H9 (cell line): ENCODE results near the gene P3H3. TPM values are rescaled to one million over a fixed set of nuclear protein-coding genes. Genes with fewer than 3 reads are reported as not detected.

ENCODE experiments used
- DNase-seq: peaks from one replicate; pipeline ENCODE4 v3.0.0-alpha.2; 2017
- H2AFZ ChIP-seq: one replicate; pipeline ENCODE4 v1.6.1; 2013; ENCODE audit warnings: mild to moderate bottlenecking, low read length, control low read depth, moderate library complexity
- H2AK5ac ChIP-seq: 2 replicates; pipeline ENCODE4 v1.6.1; 2013; ENCODE audit warnings: low read length, control low read depth, mixed read lengths; ENCODE audit not compliant: insufficient read length
- H2BK120ac ChIP-seq: one replicate; pipeline ENCODE4 v1.6.1; 2013; ENCODE audit warnings: low read depth, mild to moderate bottlenecking, low read length, control low read depth, inconsistent platforms; ENCODE audit not compliant: poor library complexity, severe bottlenecking
- H2BK12ac ChIP-seq: 2 replicates; pipeline ENCODE4 v1.6.1; 2013; ENCODE audit warnings: low read length, control low read depth, mixed read lengths, low read depth; ENCODE audit not compliant: insufficient read length
- H2BK15ac ChIP-seq: 2 replicates; pipeline ENCODE4 v1.6.1; 2013; ENCODE audit warnings: low read depth, low read length, control low read depth
- H2BK20ac ChIP-seq: one replicate; pipeline ENCODE4 v1.6.1; 2013; ENCODE audit warnings: low read depth, mild to moderate bottlenecking, low read length, control low read depth, inconsistent platforms; ENCODE audit not compliant: poor library complexity, severe bottlenecking
- H2BK5ac ChIP-seq: 2 replicates; pipeline ENCODE4 v1.6.1; 2013; ENCODE audit warnings: low read length, control low read depth, mixed read lengths; ENCODE audit not compliant: insufficient read length
- H3K14ac ChIP-seq: 2 replicates; pipeline ENCODE4 v1.6.1; 2013; ENCODE audit warnings: low read length, control low read depth; ENCODE audit not compliant: insufficient read depth
- H3K18ac ChIP-seq: 2 replicates; pipeline ENCODE4 v1.6.1; 2013; ENCODE audit warnings: low read depth, mild to moderate bottlenecking, mixed read lengths, low read length, control low read depth; ENCODE audit not compliant: insufficient read length
- H3K23ac ChIP-seq: 2 replicates; pipeline ENCODE4 v1.6.1; 2013; ENCODE audit warnings: low read length, control low read depth, mixed read lengths, low read depth; ENCODE audit not compliant: insufficient read length
- H3K23me2 ChIP-seq: 2 replicates; pipeline ENCODE4 v1.6.1; 2013; ENCODE audit warnings: low read depth, mild to moderate bottlenecking, mixed read lengths, low read length, control low read depth; ENCODE audit not compliant: insufficient read length, poor library complexity, severe bottlenecking
- H3K27ac ChIP-seq: 2 replicates; pipeline ENCODE4 v1.5.1; 2013; ENCODE audit warnings: low read length, control low read depth, mixed read lengths, low read depth; ENCODE audit not compliant: insufficient read length
- H3K27me3 ChIP-seq: 2 replicates; pipeline ENCODE4 v1.6.1; 2013; ENCODE audit warnings: low read length, control low read depth, inconsistent platforms; ENCODE audit not compliant: insufficient read depth
- H3K4ac ChIP-seq: 2 replicates; pipeline ENCODE4 v1.6.1; 2013; ENCODE audit warnings: low read depth, mild to moderate bottlenecking, control low read depth, inconsistent platforms, low read length, moderate library complexity
- H3K4me1 ChIP-seq: 2 replicates; pipeline ENCODE4 v1.6.1; 2013; ENCODE audit warnings: low read length, control low read depth, inconsistent platforms; ENCODE audit not compliant: insufficient read depth
- H3K4me2 ChIP-seq: 2 replicates; pipeline ENCODE4 v1.6.1; 2013; ENCODE audit warnings: low read length, control low read depth, mixed read lengths; ENCODE audit not compliant: insufficient read length, insufficient read depth
- H3K56ac ChIP-seq: 2 replicates; pipeline ENCODE4 v1.6.1; 2013; ENCODE audit warnings: low read depth, mild to moderate bottlenecking, mixed read lengths, low read length, control low read depth; ENCODE audit not compliant: insufficient read length
- H3K79me1 ChIP-seq: 2 replicates; pipeline ENCODE4 v1.6.1; 2013; ENCODE audit warnings: low read depth, mild to moderate bottlenecking, moderate library complexity, low read length, control low read depth, inconsistent platforms; ENCODE audit not compliant: insufficient read depth, poor library complexity, severe bottlenecking
- H3K79me2 ChIP-seq: 2 replicates; pipeline ENCODE4 v1.6.1; 2013; ENCODE audit warnings: low read length, control low read depth, inconsistent platforms; ENCODE audit not compliant: insufficient read depth
- H3K9ac ChIP-seq: 2 replicates; pipeline ENCODE4 v1.6.1; 2013; ENCODE audit warnings: low read length, control low read depth, mixed read lengths; ENCODE audit not compliant: insufficient read length; ENCODE audit errors: extremely low read depth
- H3K9me3 ChIP-seq: one replicate; pipeline ENCODE4 v1.6.1; 2013; ENCODE audit warnings: low read depth, low read length, inconsistent platforms; ENCODE audit not compliant: control insufficient read depth
- H3T11ph ChIP-seq: one replicate; pipeline ENCODE4 v1.6.1; 2013; ENCODE audit warnings: mild to moderate bottlenecking, low read length, control low read depth, inconsistent platforms
- H4K20me1 ChIP-seq: one replicate; pipeline ENCODE4 v1.6.1; 2013; ENCODE audit not compliant: control insufficient read depth, insufficient read length, insufficient read depth
- H4K5ac ChIP-seq: 2 replicates; pipeline ENCODE4 v1.6.1; 2013; ENCODE audit warnings: low read depth, mild to moderate bottlenecking, mixed read lengths, low read length, control low read depth; ENCODE audit not compliant: insufficient read length
- H4K8ac ChIP-seq: replicated peaks from 2 replicates; pipeline ENCODE4 v1.6.1; 2013; ENCODE audit warnings: low read length, control low read depth, mixed read lengths, low read depth; ENCODE audit not compliant: insufficient read length
- H4K91ac ChIP-seq: 2 replicates; pipeline ENCODE4 v1.6.1; 2013; ENCODE audit warnings: low read depth, mild to moderate bottlenecking, moderate library complexity, mixed read lengths, low read length, control low read depth; ENCODE audit not compliant: insufficient read length
- H3K27ac Mint-ChIP-seq, 3 experiments: 2 replicates in 2 of 3; 3 replicates in 1 of 3; pipeline ENCODE4 v1.8.0; 2020 to 2021; ENCODE audit warnings: mixed read lengths in 3 of 3, mild to moderate bottlenecking in 1 of 3, moderate library complexity in 1 of 3
- H3K27me3 Mint-ChIP-seq: 2 replicates; pipeline ENCODE4 v1.8.0; 2021; ENCODE audit warnings: low read depth, mild to moderate bottlenecking, moderate library complexity, mixed read lengths
- H3K36me3 Mint-ChIP-seq, 3 experiments: 2 replicates in 2 of 3; 3 replicates in 1 of 3; pipeline ENCODE4 v1.8.0; 2020 to 2021; ENCODE audit warnings: low read depth in 3 of 3, mixed read lengths in 3 of 3; ENCODE audit not compliant: insufficient read depth in 1 of 3
- H3K4me1 Mint-ChIP-seq, 2 experiments: 2 replicates each; pipeline ENCODE4 v1.8.0; 2020; ENCODE audit warnings: mixed read lengths in 2 of 2
- H3K4me3 Mint-ChIP-seq, 2 experiments: 2 replicates in 1 of 2; 3 replicates in 1 of 2; pipeline ENCODE4 v1.8.0; 2020 to 2021; ENCODE audit warnings: mild to moderate bottlenecking in 2 of 2, mixed read lengths in 2 of 2, moderate library complexity in 1 of 2
- H3K9me3 Mint-ChIP-seq, 2 experiments: 2 replicates in 1 of 2; 3 replicates in 1 of 2; pipeline ENCODE4 v1.8.0; 2020; ENCODE audit warnings: mild to moderate bottlenecking in 2 of 2, mixed read lengths in 2 of 2, moderate library complexity in 1 of 2
- WGBS: extraction: QIAGEN DNeasy Blood & Tissue Kit; methylation state at CpG from one replicate; pipeline ENCODE4 v1.1.7; 2013; ENCODE audit warnings: missing lambda C conversion rate, low lambda C conversion rate, mixed read lengths; ENCODE audit not compliant: insufficient read length; ENCODE audit errors: extremely low coverage; 5-methylcytosine and 5-hydroxymethylcytosine counted together
- total RNA-seq: library from RNA; stranded (reverse); gene quantifications from 2 replicates; pipeline ENCODE4 v1.2.1, GENCODE V29; 2021
- TF ChIP-seq, protein P1 (sequence below): fragments of 200-600 bp; sonication (generic); conservative IDR thresholded peaks from 3 replicates; pipeline ENCODE4 v1.8.0; 2021; ENCODE audit warnings: antibody characterized with exemption, mild to moderate bottlenecking

The P3H3 gene
- total RNA-seq, 1 experiment from 2014 or later, result 55.0 TPM

DNA sequence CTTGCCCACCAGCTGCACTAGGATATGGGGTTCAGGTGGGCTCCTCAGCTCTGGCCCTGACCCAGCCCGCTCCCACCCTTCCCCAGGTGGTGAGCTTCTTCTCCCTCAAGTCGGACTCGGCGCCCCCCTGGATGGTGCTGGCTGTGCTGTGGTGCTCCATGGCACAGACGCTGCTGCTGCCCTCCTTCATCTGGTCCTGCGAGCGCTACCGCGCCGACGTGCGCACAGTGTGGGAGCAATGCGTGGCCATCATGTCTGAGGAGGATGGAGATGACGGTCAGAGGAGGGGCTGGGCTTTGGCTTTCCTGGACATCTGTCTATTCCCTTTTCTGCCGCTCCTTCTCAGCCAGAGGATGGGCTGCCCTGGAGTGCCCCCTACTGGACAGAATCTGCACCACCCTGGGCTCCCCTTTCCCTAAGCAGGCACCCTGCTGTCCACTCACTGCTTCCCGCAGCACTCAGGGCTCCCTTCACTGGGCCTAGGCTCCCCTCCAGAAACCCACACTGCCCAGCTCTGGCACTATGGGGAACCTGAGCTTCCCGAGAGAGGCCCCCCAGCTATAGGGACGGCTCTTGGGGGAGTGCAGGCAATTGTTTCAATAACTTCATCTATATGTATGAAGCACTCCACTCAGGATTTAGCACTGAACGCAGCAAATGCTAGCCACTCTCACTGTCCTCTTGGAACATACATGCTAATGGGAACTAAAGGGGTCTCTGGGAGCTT lies 2.6 kb upstream of the P3H3 start:
- no peak overlapping the region for H3K56ac ChIP-seq
- peaks cover 3% of the 10 kb centered on the region; the same call in 1 of the 2 replicates for H3K4me1 ChIP-seq
- DNase-seq, result peak; percentile 92
- H3K23ac ChIP-seq, result no peak overlapping the region
- H4K8ac ChIP-seq, result no peak overlapping the region
- H3K18ac ChIP-seq, result no peak overlapping the region
- no peak overlapping the region for H2BK20ac ChIP-seq
- H3K23me2 ChIP-seq, result peaks cover 22% of the 10 kb centered on the region
- no peak overlapping the region for H4K5ac ChIP-seq
- H3K9me3 Mint-ChIP-seq, result no peaks in the 10 kb centered on the region
- peaks cover 12 to 17% (median 16%) of the 10 kb centered on the region in 3 experiments for H3K36me3 Mint-ChIP-seq
- H2BK12ac ChIP-seq, result no peak overlapping the region
- no peak overlapping the region for H2BK15ac ChIP-seq
- no peaks in the 10 kb centered on the region; the same call in 1 of the 2 replicates for H3K27me3 ChIP-seq
- no peak overlapping the region for H2AK5ac ChIP-seq
- H3K4me3 Mint-ChIP-seq, result peak overlapping the region; percentile 54 to 62
- peaks cover 6% of the 10 kb centered on the region for H4K20me1 ChIP-seq
- no peak overlapping the region for H3K9ac ChIP-seq
- H3K4me2 ChIP-seq, result peak overlapping the region; percentile 81
- H3K79me1 ChIP-seq, result no peaks in the 10 kb centered on the region
- H3K27me3 Mint-ChIP-seq, result peaks cover 41% of the 10 kb centered on the region
- no peaks in the 10 kb centered on the region for H3K9me3 ChIP-seq
- H3K14ac ChIP-seq, result no peak overlapping the region
- H2BK5ac ChIP-seq, result no peak overlapping the region
- no peak overlapping the region for H4K91ac ChIP-seq
- no peak overlapping the region for H2AFZ ChIP-seq
- H2BK120ac ChIP-seq, result no peak overlapping the region
- no peak overlapping the region for H3K27ac ChIP-seq
- no peak overlapping the region for H3K4ac ChIP-seq
- no peak overlapping the region; a peak in 1 of 7 replicates for H3K27ac Mint-ChIP-seq
- TF ChIP-seq, protein P1, sequence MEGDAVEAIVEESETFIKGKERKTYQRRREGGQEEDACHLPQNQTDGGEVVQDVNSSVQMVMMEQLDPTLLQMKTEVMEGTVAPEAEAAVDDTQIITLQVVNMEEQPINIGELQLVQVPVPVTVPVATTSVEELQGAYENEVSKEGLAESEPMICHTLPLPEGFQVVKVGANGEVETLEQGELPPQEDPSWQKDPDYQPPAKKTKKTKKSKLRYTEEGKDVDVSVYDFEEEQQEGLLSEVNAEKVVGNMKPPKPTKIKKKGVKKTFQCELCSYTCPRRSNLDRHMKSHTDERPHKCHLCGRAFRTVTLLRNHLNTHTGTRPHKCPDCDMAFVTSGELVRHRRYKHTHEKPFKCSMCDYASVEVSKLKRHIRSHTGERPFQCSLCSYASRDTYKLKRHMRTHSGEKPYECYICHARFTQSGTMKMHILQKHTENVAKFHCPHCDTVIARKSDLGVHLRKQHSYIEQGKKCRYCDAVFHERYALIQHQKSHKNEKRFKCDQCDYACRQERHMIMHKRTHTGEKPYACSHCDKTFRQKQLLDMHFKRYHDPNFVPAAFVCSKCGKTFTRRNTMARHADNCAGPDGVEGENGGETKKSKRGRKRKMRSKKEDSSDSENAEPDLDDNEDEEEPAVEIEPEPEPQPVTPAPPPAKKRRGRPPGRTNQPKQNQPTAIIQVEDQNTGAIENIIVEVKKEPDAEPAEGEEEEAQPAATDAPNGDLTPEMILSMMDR, result peak; percentile 98
- H3T11ph ChIP-seq, result no peak overlapping the region
- H3K79me2 ChIP-seq, result peaks cover 2% of the 10 kb centered on the region; the same call in 1 of the 2 replicates
- H3K4me1 Mint-ChIP-seq, result peaks cover 52 to 64% of the 10 kb centered on the region in 2 experiments
- no CpG with 5 or more reads among the region's 19 CpGs for WGBS
